GM21786 (cell line): ENCODE data around the gene PSMD6.

Experiments used
- ATAC-seq: cut with Tn5 transposase; IDR thresholded peaks from one replicate; pipeline ENCODE4 v1.9.1; 2021; ENCODE audit not compliant: unreplicated experiment

PSMD6 gene

DNA sequence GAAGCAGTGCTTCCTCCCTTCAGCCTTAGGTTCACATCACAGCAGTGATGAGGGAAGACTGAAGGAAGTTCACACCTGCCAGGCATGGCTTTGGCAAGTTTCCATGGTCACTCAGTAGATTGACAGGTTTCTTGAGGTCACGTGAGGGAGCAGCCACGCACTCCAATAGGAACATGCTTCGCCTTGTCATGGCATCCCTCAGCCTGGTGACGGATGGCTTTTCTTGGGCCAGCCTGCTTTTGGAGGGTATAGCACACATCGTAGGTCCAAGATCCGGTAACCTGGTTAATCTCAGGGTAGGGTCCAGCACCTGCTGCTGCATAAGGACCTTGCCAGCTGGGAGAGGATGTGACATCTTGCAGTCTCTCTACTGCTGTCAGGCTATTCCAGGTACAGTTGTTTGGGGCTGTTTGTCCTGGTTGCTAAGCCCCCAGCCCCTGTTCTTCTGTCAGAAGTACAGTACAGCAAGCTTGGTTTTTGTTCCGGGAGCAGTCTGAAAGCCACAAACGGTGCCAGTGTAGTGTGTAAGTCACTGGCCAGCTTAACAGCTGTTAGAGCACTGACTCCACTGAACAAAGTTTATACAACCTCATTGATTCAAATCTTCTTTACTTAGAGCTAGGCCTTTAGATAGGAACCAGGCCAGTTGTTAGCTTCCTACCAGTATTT, 42.3 kb downstream of the PSMD6 start:
- ATAC-seq, result no peak

DNA sequence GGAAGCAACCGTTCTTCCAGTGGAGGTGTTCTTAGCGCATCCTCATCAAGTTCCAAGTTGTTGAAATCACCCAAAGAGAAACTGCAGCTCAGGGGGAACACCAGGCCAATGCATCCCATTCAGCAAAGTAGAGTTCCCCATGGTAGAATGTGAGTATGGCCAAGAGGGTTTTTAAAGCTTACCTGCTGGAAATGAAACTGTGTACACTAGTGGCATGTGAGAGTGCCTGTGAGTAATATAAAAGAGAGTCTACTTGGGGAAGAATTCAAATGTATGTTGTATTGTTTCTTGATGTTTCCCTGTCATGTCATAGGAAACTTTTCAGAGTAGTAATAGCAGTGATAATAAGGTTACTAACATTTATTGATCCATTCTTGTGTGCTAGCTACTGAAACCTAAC, 43.3 kb downstream of the PSMD6 start:
- no peak for ATAC-seq

DNA sequence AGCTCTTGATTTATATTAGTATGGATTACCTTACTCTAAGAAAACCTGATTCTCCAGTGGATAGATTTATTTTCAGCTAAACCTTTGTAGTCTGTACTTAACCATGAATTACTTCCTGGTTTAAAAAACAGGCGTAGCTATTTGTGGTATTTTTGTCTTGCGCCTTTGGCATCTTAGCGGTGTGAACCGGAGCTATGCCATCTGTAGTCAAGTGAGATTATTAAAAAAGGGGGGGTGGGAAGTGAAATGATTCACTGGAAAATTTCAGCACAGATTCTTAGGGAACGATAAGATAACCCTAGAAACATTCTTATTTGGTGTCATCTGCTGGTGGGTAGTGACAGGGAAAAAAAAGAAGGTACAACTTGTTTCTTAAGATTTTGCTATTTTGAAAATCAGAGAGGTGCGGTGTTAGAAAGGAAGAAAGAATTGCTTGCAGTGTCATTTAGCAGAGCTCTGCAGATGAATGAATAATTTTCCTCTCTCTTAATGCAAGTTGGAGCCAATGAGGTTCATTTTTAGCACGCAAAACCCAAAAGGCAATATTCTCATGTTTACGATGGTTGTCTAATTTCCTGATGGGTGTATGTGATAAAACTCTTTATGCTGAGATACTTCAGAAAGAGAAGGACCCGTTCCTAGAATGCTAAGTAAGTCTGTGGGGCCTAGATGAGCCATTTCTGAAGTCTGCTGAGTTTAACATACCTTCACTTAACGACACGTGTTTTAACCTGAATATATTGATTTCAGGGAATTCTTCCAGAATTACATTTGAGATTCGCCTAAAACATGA, 44.0 kb downstream of the PSMD6 start:
- ATAC-seq, result no peak

DNA sequence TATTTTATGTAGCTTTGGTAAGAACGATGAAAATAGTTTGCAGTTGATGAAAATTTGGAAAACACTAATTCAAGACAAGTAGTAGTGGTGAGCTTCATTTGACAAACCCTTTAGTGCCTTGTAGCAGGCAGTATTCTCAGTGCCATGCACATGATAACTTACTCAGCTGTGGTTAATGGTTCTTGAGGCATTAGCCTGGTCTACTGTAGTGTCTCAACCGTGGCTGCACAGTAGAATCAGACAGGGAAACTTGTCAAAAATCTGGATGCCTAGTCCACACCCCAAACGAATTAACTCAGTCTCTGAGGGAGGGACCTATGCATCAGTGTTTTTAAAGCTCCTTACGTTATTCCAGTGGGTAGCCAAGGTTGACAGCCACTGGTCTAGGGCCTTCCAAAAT, 45.4 kb downstream of the PSMD6 start:
- no peak for ATAC-seq

DNA sequence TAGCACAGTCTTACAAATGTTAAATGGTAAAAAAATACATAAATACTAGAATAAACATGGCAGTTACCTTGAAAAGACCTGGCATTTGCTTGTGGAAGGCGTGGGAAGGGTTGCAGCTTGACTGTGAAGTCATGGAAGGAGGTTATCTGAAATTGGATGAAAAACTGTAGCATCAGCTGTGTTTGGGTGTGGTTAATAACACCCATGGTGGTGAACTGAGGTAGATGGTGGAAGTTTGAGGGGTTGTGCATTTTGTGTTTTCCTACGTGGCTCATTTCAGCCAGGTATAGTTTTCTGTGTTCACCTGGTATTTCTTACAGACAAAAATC, 46.5 kb downstream of the PSMD6 start:
- no peak for ATAC-seq

DNA sequence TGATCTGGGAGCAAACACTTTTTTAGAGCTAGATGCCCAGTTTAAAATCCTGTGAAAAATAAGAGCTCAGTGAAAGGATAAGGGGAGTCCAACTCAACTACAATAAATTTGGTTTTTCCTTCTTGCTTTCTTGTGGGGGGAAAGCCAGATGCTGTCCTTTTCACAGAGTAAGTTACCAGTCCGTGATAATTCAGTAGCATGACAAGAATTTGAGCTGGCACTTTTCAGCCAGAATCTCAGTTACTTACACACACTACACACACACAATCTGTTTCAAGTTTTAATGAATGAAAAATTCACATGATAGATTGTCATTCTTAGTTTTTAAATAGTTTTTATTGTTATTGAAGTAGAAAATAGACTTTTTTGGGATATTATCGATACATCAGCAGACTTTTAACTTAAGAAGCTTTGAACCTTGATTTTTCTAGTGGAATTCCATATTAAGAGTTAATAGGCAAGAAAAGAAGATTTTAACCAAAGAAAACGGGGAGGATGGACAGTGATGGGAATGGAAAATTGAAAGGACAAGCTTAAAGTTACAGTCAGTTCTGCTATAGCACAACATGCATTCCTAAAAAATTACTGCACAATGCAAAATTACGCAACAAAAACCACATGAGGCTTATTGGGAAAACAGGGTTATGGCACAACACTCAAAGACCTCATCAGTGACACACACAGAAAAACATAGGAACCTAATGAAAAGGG, 47.0 kb downstream of the PSMD6 start:
- no peak for ATAC-seq

DNA sequence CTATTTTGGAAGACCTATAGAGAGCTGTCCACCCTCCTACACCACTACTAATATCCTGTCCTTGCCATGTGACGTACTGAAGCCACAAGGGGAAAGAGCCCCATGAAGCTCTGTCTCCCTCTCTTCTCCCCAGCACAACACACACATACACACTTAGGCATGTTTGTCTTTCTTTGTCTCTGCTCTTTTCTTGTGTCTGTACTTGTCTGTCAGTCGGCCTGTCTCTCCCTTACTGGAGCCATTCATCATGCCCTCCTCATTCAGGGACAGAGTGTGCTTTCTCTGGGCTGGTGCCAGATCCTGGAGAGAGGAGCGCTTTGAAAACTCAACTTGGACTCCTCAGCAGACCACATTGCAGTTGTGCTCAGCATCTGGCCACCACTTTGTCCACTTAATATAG, 47.6 kb downstream of the PSMD6 start:
- ATAC-seq, result no peak

DNA sequence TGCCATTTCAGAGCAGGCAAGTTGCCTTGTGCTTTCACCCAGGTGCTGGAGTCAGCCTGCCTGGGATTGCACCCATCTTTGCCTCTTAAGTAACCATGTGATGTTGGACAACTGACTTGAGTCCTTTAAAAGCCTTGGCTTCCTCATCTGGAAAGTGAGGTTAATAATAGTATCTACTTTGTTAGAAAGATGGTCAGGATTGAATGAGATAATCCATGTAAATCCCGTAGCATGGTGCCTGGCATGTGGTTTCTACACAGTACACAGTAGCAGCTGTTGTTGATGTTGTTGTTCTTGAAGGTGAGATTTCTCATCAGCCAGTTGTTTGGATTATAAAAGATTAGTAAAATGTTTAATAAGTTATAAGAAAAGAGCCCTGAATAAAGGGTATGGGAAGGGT, 48.8 kb downstream of the PSMD6 start:
- no peak for ATAC-seq

DNA sequence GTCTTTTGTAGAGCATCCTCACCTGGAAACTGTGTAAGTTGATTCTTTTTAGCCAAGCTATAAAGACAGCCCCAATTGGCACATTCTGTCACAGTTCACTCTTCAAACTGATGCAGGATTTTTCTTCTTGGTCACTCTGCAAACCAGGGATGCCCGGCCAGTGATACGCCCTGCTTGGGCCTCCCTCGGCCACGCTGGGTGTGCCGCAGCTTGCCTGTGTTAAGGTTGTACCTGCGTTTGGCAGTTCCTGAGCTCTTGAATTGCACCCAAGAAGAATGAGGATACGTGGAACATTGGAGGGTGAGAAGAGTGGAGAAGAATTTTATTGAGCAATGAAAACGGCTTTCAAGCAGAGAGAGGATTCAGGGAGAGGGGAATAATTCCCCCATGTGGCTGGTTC, 49.9 kb downstream of the PSMD6 start:
- ATAC-seq, result no peak

DNA sequence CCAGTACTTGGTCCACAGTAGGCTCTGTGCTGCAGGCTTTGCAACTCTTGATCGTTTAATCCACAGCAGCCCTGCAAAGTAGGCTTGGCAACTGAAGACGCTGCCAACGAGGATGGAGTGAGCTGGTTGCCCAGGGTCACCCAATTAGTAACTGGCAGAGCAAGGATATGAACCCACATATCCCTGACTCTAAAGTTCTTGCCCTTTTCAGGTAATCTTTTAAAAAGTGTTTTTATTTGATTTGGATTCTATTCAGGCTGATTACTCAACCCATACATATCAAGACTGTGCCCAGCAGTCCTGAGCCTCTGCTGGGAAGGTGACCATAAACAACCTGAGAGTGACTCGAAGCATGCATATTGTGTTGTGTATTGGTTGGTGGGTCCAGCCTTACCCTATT, 50.3 kb downstream of the PSMD6 start:
- no peak for ATAC-seq

DNA sequence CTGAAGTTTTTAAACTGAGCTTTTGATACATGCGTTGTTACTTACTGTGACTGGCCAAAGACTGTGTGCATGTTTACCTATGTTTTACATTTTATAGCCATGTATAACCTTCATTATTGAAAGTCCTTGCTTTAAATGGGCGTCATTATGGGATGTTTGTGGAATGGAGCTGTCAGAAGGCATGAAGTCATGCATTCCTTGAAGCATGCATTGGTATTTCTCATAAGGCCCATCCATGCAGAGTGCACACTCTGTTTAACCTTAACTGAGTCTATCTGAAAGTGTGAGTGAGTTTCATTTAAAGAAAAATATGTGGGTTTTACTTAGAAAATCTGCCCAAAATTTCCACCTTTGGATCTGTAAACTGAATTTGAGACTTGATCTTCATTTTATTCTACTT, 51.1 kb downstream of the PSMD6 start:
- ATAC-seq, result no peak

DNA sequence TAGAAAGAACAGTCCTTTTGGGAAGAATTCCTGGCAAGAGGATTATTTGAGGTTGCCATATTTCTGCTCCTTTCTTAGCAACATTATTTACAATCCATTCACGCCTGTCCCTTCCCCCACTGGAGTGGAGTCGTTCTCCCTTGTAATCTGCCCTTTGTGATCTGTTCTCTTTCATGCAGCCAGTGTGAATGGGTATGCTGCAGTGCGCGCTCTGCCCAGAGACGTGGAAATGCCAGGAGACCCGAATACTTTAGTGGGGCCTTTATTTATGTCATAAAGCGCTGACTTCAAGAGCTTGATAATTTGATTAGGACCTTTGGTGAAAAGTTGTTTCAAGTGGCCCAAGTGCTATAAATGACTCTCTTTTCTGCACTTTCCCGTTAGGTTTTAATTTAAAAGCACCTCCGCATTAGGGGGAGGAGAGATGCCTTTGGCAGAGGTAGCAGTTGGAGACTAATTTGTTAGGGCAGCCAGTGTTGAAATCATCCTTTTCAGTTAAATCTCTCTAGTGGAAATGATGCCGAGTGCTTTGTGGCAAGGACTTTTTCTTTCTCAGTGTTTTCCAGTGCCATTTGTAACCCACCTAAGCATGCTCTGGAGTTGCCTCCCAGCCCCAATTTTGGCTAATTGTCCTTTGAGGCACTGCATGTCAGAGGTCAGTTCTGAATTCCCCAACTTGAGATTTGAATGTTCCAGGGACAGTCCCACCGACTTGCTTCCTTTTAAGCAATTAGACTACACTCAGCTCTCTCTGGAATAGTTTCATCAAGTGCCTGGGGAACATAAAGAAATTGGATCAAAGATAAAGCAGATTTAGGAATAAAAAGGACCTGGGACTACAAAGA, 52.4 kb downstream of the PSMD6 start:
- no peak for ATAC-seq

DNA sequence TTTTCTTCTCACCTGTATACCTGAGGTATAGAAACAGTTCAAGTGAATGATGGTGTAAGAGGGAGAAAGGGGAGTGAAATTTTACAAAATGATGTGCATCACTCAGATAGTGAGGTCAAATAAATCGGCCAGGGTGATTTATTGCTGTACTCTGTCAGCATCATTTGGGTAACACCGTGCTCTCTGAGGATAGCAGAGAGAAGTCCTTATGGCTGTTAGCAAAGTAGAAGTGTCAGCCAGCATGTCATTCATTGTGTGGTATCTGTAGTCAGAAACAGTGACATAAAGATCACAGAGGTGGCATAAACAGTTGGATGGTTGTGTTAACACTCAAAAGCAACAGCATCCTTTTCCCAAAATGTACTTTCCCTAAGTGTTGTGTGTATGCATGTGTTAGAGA, 53.4 kb downstream of the PSMD6 start:
- no peak for ATAC-seq

DNA sequence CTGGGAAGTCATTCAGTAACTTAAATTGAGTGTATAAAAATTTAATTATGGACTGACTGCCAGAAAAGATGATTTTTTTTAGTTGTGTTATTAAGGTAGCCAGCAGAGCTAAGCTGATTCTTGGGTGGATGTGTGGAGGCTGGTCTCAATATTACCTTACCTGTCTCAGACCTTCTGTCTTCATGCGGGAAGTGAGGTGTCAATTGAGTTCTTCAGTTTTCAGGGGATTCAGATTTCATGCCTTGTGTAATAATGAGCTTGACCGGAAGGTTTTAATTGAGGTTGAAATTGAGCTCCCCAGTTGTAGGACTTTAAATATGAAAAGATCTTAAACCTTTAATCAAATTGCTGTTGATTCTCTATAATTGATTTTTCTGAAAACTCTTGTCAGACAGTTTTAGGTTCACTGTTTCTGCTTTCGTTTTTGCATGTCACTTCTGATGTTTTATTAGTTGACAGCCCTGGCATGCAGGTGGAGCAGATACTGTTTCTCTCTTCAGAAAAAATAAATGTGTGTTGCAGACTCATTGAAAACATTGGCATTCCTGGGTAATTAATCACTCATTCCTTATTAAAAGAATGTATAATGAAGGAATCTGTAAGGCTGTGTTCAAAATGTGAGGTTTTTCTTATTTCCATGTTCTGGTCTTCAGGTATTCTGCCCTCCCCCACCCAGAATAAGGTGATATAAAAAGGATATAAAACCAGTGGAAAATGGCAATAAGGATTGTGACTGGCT, 54.5 kb downstream of the PSMD6 start:
- peak; percentile 13 for ATAC-seq

DNA sequence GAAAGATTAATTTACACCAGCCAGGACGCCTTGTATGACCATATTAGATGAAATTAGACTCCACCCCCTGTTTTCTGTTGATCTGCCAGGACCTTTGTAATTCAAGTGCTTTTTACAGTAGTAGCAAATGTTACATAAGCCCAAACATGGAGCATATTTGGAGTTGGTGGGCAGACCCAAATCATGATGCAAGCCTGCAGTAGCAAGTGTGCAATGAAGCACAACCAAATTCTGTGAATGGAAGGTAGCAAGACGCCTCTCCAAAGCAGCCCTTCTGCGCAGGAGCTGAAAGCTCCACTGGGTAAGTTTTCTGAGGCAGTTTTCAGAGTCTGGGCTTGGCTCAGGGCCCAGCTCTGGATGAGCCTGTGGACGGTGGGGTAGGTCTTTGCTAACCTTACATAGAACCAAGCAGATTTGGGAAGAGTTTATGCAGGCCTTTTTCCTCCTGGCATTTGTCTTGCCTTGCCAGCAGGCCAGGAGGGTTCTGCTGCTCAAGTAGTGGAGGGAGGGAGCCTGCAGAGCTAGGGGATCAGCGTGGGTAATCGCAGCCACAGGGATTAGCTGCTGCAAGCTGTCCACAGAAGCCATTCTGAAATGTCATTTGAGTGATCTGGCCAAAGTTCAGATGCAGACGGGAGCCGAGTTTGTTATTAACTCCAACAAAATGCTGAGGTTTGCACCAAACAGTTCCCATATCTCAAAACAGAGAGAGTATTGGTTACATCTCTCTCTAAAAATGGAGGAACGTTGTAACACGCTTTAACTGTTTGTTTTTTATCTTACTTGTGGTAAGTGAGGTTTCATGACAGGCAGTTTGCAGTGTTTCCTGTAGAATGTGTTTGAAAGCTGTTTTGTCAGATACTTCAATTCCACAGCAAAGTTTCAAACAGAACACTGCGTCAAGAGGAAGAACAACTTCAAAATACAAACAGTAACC, 55.4 kb downstream of the PSMD6 start:
- peak; percentile 55 for ATAC-seq

DNA sequence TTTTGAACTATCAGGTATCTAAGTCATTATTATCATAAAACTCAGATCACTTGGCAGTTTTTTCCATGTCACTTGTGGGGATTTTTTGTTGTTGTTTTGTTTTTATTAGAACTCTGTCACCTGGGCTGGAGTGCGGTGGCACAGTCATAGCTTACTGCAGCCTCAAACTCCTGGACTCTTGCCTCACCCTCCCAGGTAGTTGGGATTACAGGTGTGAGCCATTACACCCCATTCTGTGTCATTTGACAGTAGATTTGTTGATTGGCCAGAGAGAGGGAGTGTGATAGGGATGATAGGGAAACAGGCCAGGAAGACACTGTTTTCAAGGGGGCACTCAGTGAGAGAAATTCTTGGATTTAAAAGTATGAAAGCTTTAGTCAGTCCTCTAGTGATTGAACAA, 56.4 kb downstream of the PSMD6 start:
- ATAC-seq, result no peak

DNA sequence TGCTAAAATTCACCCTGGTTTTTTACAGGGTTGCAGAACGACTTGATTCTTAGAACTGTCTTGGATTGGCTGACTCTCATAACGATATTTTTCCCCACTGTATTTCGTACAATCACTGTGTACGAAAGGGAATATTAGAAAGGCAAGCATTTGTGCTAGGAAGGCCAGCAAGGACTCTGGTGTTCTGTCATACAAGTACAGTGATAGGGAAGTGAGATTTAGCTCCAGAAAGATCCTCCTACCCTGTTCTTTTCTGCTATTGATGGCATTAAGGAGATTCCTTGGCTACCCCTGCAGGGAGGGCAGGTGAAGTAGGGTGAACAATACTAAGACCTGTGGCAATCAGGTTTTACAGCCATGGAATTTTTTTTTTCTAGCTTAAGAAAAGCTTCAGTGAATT, 57.3 kb downstream of the PSMD6 start:
- ATAC-seq, result no peak

DNA sequence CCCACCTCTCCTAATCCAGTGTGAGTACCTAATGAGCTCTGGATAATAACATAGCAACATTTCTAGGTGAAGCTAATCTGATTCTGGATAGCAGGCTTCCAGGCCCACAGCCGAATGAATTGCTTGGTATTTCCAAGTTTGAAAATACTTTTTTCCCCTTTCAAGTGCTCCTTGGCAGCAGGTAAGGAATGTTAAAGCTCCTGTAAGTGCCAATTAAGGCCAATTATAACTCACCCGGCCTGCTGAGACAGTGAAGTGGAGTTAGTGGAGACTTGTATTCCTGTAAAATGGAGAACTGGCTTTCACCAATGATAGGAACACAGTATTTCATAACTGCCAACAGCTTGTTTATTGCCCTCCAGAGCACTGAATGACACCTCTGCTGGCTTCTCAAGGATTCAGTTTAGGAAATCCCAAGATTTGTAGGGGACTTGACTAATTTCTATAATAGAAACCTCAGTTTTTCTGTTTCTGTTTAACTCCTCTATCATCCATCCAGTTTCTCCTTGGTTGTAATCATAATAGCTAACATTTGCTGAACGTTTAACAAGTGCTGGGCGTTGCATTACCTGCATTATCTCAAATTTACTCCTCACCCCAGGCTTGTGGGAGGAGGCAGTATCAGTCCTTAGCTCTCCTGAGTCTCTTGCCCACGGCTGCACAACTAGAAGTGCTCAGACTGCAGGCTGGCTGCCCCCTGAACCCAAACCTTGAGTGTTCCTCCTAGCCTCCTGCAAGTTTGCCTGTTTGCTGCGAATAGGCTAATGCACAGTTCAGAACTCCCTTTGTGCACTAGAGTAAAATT, 58.4 kb downstream of the PSMD6 start:
- ATAC-seq, result no peak

DNA sequence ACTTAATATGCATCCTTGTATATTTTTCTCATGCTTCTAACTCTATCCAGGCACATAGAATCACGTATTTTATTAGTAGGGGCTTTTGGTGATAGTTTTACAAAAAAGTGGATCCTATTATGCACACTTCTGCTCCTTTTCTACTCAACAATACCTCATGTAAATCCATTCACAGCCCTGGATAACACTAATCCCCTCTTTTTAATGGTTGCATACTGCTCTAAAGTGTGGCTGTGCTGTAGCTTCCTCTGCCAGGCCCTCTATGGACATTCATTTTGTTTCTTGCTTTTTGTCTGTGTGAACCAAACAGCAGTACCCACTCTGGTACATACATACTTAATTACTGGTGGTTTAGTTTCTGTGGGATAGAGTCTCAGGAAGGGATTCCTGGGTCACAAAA, 59.8 kb downstream of the PSMD6 start:
- ATAC-seq, result no peak
